ENCODE measurements around the gene PHLDB2. TPM values are rescaled to one million over a fixed set of nuclear protein-coding genes. Genes with fewer than 3 reads are reported as not detected.

Gene PHLDB2
- total RNA-seq, 1 experiment from 2014 or later = 13.2 TPM

DNA sequence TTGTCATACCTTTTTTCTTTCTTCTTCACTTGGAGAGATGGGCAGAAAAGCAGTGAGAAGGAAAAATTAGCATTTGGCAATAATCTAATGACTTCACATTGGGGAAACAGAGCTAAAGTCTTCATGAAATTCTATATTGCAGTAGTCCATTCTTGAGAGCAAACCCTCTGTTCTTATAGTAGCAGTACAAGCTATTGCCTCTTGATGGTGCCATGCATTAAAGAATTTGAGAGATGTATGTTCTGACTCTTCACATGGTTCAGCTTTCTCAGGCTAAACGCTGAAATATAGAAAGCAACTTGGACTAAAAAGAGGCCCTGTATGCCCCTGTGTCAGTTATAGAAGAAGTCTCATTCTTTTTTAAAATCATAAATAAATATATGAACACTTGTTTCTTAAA is 36.0 kb downstream of the PHLDB2 start:
- no peaks in the 10 kb centered on the region for H3K79me1 ChIP-seq (ENCODE audit: insufficient read depth, low read depth, low read length, poor library complexity, severe bottlenecking)
- Mint-ChIP-seq H3K4me1 (0 out of 4 replicates have a peak, but pooled peaks cover 0 to 1% of the 10 kb centered on the region in 2 experiments), H3K9me3 (peaks cover 12 to 19% of the 10 kb centered on the region in 2 experiments), H3K27ac (no peak overlapping the region), H3K4me3 (no peak overlapping the region), H3K27me3 (ENCODE audit: low read depth) (no peaks in the 10 kb centered on the region), H3K36me3 (ENCODE audit: insufficient read depth in 1 of 3, low read depth in 3 of 3) (peaks cover 7 to 22% (median 17%) of the 10 kb centered on the region in 3 experiments)
- H3K56ac ChIP-seq (ENCODE audit: insufficient read length, low read depth, low read length) = no peak overlapping the region
- H3K14ac ChIP-seq (ENCODE audit: insufficient read depth, low read length) = no peak overlapping the region
- no peaks in the 10 kb centered on the region for H4K20me1 ChIP-seq (ENCODE audit: control insufficient read depth, insufficient read depth, insufficient read length)
- no peak overlapping the region for H2BK20ac ChIP-seq (ENCODE audit: low read depth, low read length, poor library complexity, severe bottlenecking)
- no CpG with 5 or more reads among the region's 1 CpG for WGBS (ENCODE audit: extremely low coverage, insufficient read length, low lambda C conversion rate)
- H2BK120ac ChIP-seq (ENCODE audit: low read depth, low read length, poor library complexity, severe bottlenecking) = no peak overlapping the region
- H2BK12ac ChIP-seq (ENCODE audit: insufficient read length, low read depth, low read length) = no peak overlapping the region
- no peak overlapping the region for H3K18ac ChIP-seq (ENCODE audit: insufficient read length, low read depth, low read length)
- no peak for DNase-seq
- H3K27me3 ChIP-seq (ENCODE audit: insufficient read depth, low read length) = no peaks in the 10 kb centered on the region
- H3K4me1 ChIP-seq (ENCODE audit: insufficient read depth, low read length) = no peaks in the 10 kb centered on the region
- no peak overlapping the region for H4K5ac ChIP-seq (ENCODE audit: insufficient read length, low read depth, low read length)
- H3K9ac ChIP-seq (ENCODE audit: extremely low read depth, insufficient read length, low read length) = no peak overlapping the region
- H2BK5ac ChIP-seq (ENCODE audit: insufficient read length, low read length) = no peak overlapping the region
- H2AK5ac ChIP-seq (ENCODE audit: insufficient read length, low read length) = no peak overlapping the region
- no peak overlapping the region for H3K4ac ChIP-seq (ENCODE audit: low read depth, low read length)
- no peak overlapping the region for H2AFZ ChIP-seq (ENCODE audit: low read length)
- H3K4me2 ChIP-seq (ENCODE audit: insufficient read depth, insufficient read length, low read length) = no peak overlapping the region
- H3K79me2 ChIP-seq (ENCODE audit: insufficient read depth, low read length) = no peaks in the 10 kb centered on the region
- no peak overlapping the region for H3K27ac ChIP-seq (ENCODE audit: insufficient read length, low read depth, low read length)
- H4K91ac ChIP-seq (ENCODE audit: insufficient read length, low read depth, low read length) = no peak overlapping the region
- H2BK15ac ChIP-seq (ENCODE audit: low read depth, low read length) = no peak overlapping the region
- TF ChIP-seq, protein P1, sequence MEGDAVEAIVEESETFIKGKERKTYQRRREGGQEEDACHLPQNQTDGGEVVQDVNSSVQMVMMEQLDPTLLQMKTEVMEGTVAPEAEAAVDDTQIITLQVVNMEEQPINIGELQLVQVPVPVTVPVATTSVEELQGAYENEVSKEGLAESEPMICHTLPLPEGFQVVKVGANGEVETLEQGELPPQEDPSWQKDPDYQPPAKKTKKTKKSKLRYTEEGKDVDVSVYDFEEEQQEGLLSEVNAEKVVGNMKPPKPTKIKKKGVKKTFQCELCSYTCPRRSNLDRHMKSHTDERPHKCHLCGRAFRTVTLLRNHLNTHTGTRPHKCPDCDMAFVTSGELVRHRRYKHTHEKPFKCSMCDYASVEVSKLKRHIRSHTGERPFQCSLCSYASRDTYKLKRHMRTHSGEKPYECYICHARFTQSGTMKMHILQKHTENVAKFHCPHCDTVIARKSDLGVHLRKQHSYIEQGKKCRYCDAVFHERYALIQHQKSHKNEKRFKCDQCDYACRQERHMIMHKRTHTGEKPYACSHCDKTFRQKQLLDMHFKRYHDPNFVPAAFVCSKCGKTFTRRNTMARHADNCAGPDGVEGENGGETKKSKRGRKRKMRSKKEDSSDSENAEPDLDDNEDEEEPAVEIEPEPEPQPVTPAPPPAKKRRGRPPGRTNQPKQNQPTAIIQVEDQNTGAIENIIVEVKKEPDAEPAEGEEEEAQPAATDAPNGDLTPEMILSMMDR (conservative IDR thresholded peaks at IDR 0.05) = peak; percentile 67
- H3K23me2 ChIP-seq (ENCODE audit: insufficient read length, low read depth, low read length, poor library complexity, severe bottlenecking) = no peaks in the 10 kb centered on the region
- H4K8ac ChIP-seq (replicated peaks; ENCODE audit: insufficient read length, low read depth, low read length) = no peak overlapping the region
- H3K9me3 ChIP-seq (ENCODE audit: control insufficient read depth, low read depth, low read length) = no peaks in the 10 kb centered on the region
- H3T11ph ChIP-seq (ENCODE audit: low read length) = no peak overlapping the region
- no peak overlapping the region for H3K23ac ChIP-seq (ENCODE audit: insufficient read length, low read depth, low read length)

Data from H9 (cell line).